Fibroblast of lung (primary cell): ENCODE results near the gene APC.

ENCODE experiments used
- EZH2 ChIP-seq: IDR thresholded peaks from 2 replicates; pipeline ENCODE4 v1.5.1; 2012; ENCODE audit warnings: low read length, control low read depth, mild to moderate bottlenecking; ENCODE audit errors: missing control alignments
- TF ChIP-seq, protein P1 (sequence below), 2 donors: IDR thresholded peaks in 1 of 2; conservative IDR thresholded peaks in 1 of 2; 1 replicate in 1 of 2; 2 replicates in 1 of 2; pipeline ENCODE4 v1.5.1; 2011 to 2012; ENCODE audit warnings: low read length in 2 of 2, control low read depth in 1 of 2, inconsistent platforms in 1 of 2, low read depth in 1 of 2, mild to moderate bottlenecking in 1 of 2

DNA sequence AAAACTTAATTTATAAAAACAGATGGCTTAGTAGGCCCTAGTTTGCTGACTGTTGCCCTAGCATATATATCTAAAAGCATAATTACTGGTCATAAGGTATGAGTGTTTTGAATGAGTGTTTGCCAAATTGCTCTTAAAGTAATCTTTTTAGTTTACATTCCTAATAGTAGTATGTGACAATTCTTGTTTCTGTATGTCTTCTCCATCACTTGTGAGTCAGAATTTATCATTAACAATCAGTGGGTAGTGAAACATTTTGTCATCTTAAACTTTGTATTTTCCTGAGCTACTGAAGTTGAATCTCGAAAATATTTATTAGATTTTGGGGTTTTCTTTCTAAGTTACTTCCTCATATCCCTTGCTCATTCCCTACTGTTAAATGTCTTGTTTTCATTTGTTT is 49.6 kb downstream of the APC start:
- TF ChIP-seq, protein P1, sequence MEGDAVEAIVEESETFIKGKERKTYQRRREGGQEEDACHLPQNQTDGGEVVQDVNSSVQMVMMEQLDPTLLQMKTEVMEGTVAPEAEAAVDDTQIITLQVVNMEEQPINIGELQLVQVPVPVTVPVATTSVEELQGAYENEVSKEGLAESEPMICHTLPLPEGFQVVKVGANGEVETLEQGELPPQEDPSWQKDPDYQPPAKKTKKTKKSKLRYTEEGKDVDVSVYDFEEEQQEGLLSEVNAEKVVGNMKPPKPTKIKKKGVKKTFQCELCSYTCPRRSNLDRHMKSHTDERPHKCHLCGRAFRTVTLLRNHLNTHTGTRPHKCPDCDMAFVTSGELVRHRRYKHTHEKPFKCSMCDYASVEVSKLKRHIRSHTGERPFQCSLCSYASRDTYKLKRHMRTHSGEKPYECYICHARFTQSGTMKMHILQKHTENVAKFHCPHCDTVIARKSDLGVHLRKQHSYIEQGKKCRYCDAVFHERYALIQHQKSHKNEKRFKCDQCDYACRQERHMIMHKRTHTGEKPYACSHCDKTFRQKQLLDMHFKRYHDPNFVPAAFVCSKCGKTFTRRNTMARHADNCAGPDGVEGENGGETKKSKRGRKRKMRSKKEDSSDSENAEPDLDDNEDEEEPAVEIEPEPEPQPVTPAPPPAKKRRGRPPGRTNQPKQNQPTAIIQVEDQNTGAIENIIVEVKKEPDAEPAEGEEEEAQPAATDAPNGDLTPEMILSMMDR (conservative IDR thresholded peaks at IDR 0.05 in 1 of 2, IDR thresholded peaks at IDR 0.05 in 1 of 2; ENCODE audit: low read depth in 1 of 2, low read length in 2 of 2) = no peak
- TF ChIP-seq EZH2 = no peak
